Activated CD8-positive, alpha-beta memory T cell treated with anti-CD3 and anti-CD28 coated beads for 36 hours (primary cell): ENCODE data around the gene DNAJC7. TPM values are rescaled to one million over a fixed set of nuclear protein-coding genes. Genes with fewer than 3 reads are reported as not detected.
"Not testable (repeated sequence)": the region's sequence is repeated elsewhere in the genome, so short reads cannot be mapped to it uniquely, and the experiment has no call there.

ENCODE experiments used
- CTCF ChIA-PET: fragments of 350-600 bp; sonication (Branson Sonifier 250); formaldehyde crosslinking; loops from one replicate; lab custom pipeline; 2021; ENCODE audit warnings: antibody characterized with exemption; lab: Charles Lee
- POLR2A ChIA-PET: fragments of 350-600 bp; sonication (Branson Sonifier 250); formaldehyde crosslinking; loops from one replicate; lab custom pipeline; 2021; ENCODE audit warnings: antibody characterized with exemption; lab: Charles Lee
- total RNA-seq, 2 experiments: library from RNA; stranded (reverse); gene quantifications; one replicate each; pipeline ENCODE4 v1.2.3, GENCODE V29; 2021

The DNAJC7 gene
- total RNA-seq, 2 experiments from 2014 or later, result 99.1 to 108 TPM

- ChIA-PET POLR2A (interaction anchor here (0.5 kb wide), 1 partner anchor 1587 kb away, joined by 3 read pairs; no protein-coding TSS in a partner anchor), CTCF (no interaction called here)
Measured at GRCh38 chr17:41943492-41943891, 73.7 kb downstream of the DNAJC7 start.

GRCh38 chr17:41942626-41943373, 74.4 kb downstream of the DNAJC7 start:
- CTCF ChIA-PET, result no interaction called here
- POLR2A ChIA-PET, result interaction anchor here (0.5 kb wide), 1 partner anchor 1587 kb away, joined by 3 read pairs; no protein-coding TSS in a partner anchor

- ChIA-PET CTCF (interaction anchor here (1.2 kb wide), 1 partner anchor 22 kb away, joined by 3 read pairs; no protein-coding TSS in a partner anchor), POLR2A (no interaction called here)
Measured at GRCh38 chr17:41941168-41941567, 76.1 kb downstream of the DNAJC7 start.

GRCh38 chr17:41939693-41940090, 77.5 kb downstream of the DNAJC7 start:
- ChIA-PET CTCF (interaction anchor here (1.7 kb wide), 1 partner anchor 9 kb away, joined by 3 read pairs; the partner anchor contains the start of gene ODAD4), POLR2A (no interaction called here)

GRCh38 chr17:41939044-41939692, 78.1 kb downstream of the DNAJC7 start:
- ChIA-PET CTCF (interaction anchor here (1.7 kb wide), 1 partner anchor 9 kb away, joined by 3 read pairs; the partner anchor contains the start of gene ODAD4), POLR2A (no interaction called here)

GRCh38 chr17:41937970-41938954, 79.0 kb downstream of the DNAJC7 start:
- ChIA-PET CTCF (interaction anchor here (0.5 to 1.7 kb wide), 3 partner anchors 8 to 10 kb away, joined by 3 to 6 read pairs (median 3); partner anchors contain the start of gene ODAD4), POLR2A (no interaction called here)

GRCh38 chr17:41935641-41936040, 81.6 kb downstream of the DNAJC7 start:
- ChIA-PET POLR2A (no interaction called here), CTCF (no interaction called here)

- POLR2A ChIA-PET, result interaction anchor here (0.6 kb wide), 2 partner anchors 14 to 289 kb away, joined by 3 read pairs; partner anchors contain the start of gene ACLY
- CTCF ChIA-PET, result interaction anchor here (0.7 kb wide), 2 partner anchors 221 to 460 kb away, joined by 3 to 4 read pairs; no protein-coding TSS in a partner anchor
Measured at GRCh38 chr17:41932816-41933389, 84.3 kb downstream of the DNAJC7 start.

- CTCF ChIA-PET, POLR2A ChIA-PET: not testable (repeated sequence)
Measured at GRCh38 chr17:41931715-41932114, 85.5 kb downstream of the DNAJC7 start.

- CTCF ChIA-PET, result interaction anchor here (1.0 to 2.4 kb wide), 6 partner anchors 8 to 188 kb away, joined by 3 to 9 read pairs (median 4); partner anchors contain the start of genes ACLY and CNP
- POLR2A ChIA-PET, result interaction anchor here (0.5 to 2.4 kb wide), 4 partner anchors 12 to 443 kb away, joined by 3 to 27 read pairs (median 4); partner anchors contain the start of genes ACLY and DHX58
Measured at GRCh38 chr17:41930833-41931156, 86.4 kb downstream of the DNAJC7 start.

GRCh38 chr17:41930009-41930832, 87.0 kb downstream of the DNAJC7 start, which contains the start of gene ODAD4:
TSS of gene ODAD4 (plus strand) at chr17:41930617. CDS start at chr17:41930724, 107 bp downstream.
- ChIA-PET POLR2A (interaction anchor here (0.5 to 2.4 kb wide), 5 partner anchors 11 to 443 kb away, joined by 3 to 27 read pairs (median 4); partner anchors contain the start of genes ACLY, DHX58 and KLHL11), CTCF (interaction anchor here (1.0 to 2.4 kb wide), 6 partner anchors 9 to 188 kb away, joined by 3 to 9 read pairs (median 4); partner anchors contain the start of genes ACLY and CNP)

GRCh38 chr17:41928693-41929251, 88.5 kb downstream of the DNAJC7 start:
- ChIA-PET CTCF (interaction anchor here (0.6 to 2.4 kb wide), 6 partner anchors 10 to 234 kb away, joined by 3 to 9 read pairs (median 4); partner anchors contain the start of gene ACLY), POLR2A (interaction anchor here (0.9 to 2.4 kb wide), 3 partner anchors 10 to 64 kb away, joined by 3 to 27 read pairs (median 3); partner anchors contain the start of genes ACLY and KLHL11)

Other genes with a start within 250 kb of the DNAJC7 start
- under 1 TPM; 0.42 to 0.55 TPM for gene JUP, start 230.7 kb downstream of the DNAJC7 start, total RNA-seq
- 1 to 10 TPM; 3.3 to 3.7 TPM for gene P3H4, start 205.5 kb downstream of the DNAJC7 start, total RNA-seq
- 1 to 10 TPM; 1.7 to 2.1 TPM for gene FKBP10, start 204.4 kb downstream of the DNAJC7 start, total RNA-seq
- gene NT5C3B, start 181.2 kb downstream of the DNAJC7 start, total RNA-seq, result 10 to 100 TPM; 53.0 to 56.0 TPM
- gene KLHL10, start 179.6 kb downstream of the DNAJC7 start, total RNA-seq, result under 1 TPM; 0.08 to 0.17 TPM
- gene KLHL11, start 152.0 kb downstream of the DNAJC7 start, total RNA-seq, result 10 to 100 TPM; 23.2 to 23.8 TPM
- 100 to 1,000 TPM; 204 to 215 TPM for gene ACLY, start 98.5 kb downstream of the DNAJC7 start, total RNA-seq
- under 1 TPM; 0.27 to 0.38 TPM for gene ODAD4, start 86.8 kb downstream of the DNAJC7 start, total RNA-seq
- gene CNP, start 50.6 kb downstream of the DNAJC7 start, total RNA-seq, result 10 to 100 TPM; 66.8 to 67.6 TPM
- 10 to 100 TPM; 27.1 to 29.6 TPM for gene NKIRAS2, start 2.7 kb upstream of the DNAJC7 start, total RNA-seq
- gene C17orf113, start 33.2 kb upstream of the DNAJC7 start, total RNA-seq, result under 1 TPM; 0.04 to 0.08 TPM
- under 1 TPM in 1 of 2 experiments, not detected in 1; 0.10 TPM for gene ZNF385C, start 81.0 kb upstream of the DNAJC7 start, total RNA-seq
- 1 to 10 TPM; 7.0 to 7.6 TPM for gene DHX58, start 95.3 kb upstream of the DNAJC7 start, total RNA-seq
- gene KAT2A, start 103.9 kb upstream of the DNAJC7 start, total RNA-seq, result 10 to 100 TPM; 52.6 to 54.2 TPM
- under 1 TPM in 1 of 2 experiments, not detected in 1; 0.13 TPM for gene HSPB9, start 105.4 kb upstream of the DNAJC7 start, total RNA-seq
- gene RAB5C, start 137.6 kb upstream of the DNAJC7 start, total RNA-seq, result 10 to 100 TPM; 56.4 to 58.9 TPM
- gene KCNH4, start 163.7 kb upstream of the DNAJC7 start, total RNA-seq, result 1 to 10 TPM; 1.2 to 1.3 TPM
- gene HCRT, start 168.0 kb upstream of the DNAJC7 start, total RNA-seq, result not detected
- 10 to 100 TPM; 19.2 to 20.0 TPM for gene GHDC, start 177.1 kb upstream of the DNAJC7 start, total RNA-seq